HG02642 (cell line): ENCODE measurements around the gene MRAP.
"Not testable (repeated sequence)": the region's sequence is repeated elsewhere in the genome, so short reads cannot be mapped to it uniquely, and the experiment has no call there.

Source experiments
- ATAC-seq: cut with Tn5 transposase; IDR thresholded peaks from one replicate; pipeline ENCODE4 v1.9.1; 2021; ENCODE audit warnings: mild to moderate bottlenecking; ENCODE audit not compliant: unreplicated experiment, poor library complexity

Gene MRAP

DNA sequence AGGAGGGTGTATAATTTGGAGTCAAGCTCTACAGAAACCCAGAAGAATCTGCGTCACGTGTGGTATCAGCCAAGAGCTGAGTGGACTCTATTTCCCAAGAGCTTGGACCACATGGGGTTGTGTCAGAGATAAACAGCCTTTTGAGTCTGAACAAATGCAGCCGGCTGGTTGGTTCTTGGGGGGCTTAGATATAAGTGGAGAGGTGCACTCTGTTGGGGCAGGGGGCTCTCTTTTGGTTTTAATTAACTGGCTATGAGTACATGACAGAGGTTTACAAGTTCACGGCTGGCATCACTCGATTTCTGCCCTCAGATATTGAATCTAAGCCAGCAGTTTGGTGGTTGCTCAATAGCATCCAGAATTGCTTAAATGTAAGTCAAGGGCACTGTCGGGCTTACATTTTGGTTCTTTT lies 501 bp upstream of the MRAP start:
- ATAC-seq = no peak

DNA sequence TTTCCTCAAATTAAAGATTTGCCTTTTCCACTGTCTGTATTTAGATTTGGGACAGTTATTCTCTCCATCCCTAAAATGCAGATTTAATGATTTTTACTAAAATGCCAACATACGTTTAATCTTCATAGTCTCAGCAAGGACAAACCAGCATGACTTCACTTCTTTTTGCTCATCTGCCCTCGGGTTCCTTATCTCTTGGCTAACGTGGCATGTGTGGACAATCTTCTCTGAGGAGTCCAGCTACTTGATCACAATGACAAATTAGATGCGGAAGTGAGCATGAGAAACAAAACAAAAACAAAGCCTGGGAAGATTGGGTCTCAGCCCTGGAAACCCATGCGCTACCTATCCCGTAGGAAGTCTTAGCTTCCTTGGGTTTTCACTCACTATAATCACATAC lies 1.0 kb downstream of the MRAP start:
- ATAC-seq = no peak

DNA sequence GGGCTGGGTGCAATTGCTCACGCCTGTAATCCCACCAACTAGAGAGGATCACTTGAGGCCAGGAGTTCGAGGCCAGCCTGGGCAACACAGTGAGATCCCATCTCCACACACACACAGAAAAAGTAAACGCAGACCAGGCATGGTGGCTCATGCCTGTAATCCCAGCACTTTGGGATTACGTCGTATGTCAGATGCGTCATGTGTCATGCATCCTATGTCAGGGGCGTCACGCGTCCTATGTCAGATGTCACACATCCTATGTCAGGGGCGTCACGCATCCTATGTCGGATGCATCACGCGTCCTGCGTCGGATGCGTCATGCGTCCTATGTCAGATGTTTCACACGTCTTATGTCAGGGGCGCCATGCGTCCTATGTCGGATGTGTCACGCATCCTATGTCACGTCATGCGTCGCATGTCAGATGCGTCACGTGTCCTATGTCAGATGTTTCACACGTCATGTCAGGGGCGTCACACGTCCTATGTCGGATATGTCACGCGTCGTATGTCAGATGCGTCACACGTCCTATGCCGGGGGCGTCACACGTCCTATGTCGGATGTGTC lies 1.5 kb downstream of the MRAP start:
- no peak for ATAC-seq

DNA sequence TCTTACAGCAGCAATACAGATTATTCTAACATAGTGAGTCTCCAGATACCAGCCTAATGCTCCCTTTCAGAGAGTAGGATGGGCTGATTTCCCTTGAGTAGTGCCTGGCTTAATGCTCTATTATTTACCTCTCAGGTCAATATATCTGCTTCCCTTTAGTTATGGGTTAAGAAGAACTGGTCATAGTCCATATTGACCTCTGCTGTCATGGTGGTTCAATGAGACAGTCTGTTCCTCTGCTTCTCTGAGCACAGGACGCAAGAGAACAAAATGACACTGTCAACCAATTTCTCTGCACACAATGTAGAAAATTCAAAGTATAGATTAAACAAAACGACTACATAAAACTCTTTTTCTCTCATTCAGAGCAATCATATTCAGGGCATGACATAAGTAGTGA lies 2.9 kb downstream of the MRAP start:
- no peak for ATAC-seq

DNA sequence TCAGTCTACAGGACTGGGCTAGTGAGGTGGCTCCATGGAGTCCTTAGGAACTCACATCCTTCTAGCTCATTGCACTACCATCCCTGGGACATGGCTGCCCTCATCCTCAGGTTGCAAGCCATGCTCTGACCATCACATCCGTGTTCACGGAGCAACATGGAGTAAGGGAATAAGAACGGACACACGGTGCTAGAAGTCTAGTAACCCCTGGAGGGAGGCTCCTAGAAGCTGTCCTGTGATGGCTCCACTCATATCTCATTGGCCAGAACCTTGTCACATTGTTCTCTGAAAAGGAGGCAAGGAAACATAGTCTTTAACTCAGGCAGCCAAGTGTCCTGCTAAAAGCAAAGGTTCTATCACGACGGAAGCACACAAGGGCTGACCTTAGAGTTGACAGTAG lies 3.9 kb downstream of the MRAP start:
- no peak for ATAC-seq

DNA sequence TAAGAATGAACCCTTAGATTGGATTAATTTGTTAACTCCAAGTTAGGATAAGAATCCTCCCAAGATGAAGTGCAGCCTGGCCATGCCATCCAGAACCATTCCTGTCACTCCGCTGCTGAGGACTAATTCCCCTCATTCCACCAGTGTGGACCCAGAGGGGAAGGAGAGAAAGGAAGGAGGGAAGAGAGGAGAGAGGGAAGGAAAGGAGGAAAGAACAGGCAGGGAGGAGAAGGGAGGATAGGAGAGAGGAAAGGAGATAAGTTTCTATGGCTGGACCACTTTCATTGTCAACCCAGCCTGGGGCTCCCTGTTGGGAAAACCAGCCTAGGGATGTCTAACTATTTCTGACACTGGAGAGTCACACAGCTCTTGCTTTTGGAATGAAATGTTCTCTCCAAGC lies 4.7 kb downstream of the MRAP start:
- no peak for ATAC-seq

- ATAC-seq = no peak
These were observed 6.3 kb downstream of the MRAP start for GRCh38 chr21:32304998-32305397.

DNA sequence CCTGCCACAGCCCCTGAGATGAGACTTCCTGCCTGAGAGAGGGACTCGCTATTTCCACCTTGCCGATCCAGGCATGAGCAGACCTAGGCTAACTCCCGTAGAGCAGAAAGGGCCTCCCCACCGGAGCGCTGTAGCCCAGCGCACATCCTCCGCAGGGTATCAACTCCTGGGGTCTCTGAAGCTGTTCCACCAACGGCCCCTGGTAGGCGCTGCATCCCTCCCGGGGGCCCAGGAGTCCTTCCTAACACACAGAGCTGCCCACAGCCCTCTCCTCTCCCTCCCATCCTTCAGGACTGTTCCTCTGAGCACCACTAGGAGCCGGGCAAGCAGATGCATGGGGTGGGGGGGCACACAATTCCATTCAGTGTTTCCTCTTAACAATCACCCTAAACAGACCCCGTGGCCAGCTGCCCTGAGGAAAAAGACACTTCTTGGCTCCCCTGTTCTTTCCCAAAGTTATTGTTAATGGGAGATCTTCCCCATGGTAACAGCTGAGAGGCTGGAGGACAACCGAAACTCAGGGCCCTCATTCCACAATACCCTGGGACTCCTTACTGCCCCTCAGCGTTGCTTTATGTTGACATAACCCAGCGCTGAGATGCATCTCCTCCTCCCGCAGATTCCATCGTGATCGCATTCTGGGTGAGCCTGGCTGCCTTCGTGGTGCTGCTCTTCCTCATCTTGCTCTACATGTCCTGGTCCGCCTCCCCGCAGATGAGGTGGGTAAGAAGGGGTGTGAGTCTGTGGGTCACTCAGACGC lies 7.5 kb downstream of the MRAP start:
- ATAC-seq = no peak

DNA sequence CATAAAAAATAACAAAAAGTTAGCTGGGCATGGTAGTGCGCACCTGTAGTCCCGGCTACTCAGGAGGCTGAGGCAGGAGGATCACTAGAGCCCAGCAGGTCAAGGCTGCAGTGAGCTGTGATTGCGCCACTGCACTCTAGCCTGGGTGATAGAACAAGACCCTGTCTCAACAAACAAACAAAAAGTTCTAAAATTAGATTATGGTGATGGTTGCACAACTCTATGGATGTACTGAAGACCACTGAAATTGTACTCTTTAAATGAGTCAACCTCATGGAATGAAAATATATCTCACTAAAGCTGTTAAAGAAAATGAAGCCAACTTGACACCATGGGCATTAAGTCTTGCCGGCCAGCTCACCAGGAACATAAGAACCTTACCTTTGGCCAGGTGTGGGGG lies 9.1 kb downstream of the MRAP start:
- no peak for ATAC-seq

DNA sequence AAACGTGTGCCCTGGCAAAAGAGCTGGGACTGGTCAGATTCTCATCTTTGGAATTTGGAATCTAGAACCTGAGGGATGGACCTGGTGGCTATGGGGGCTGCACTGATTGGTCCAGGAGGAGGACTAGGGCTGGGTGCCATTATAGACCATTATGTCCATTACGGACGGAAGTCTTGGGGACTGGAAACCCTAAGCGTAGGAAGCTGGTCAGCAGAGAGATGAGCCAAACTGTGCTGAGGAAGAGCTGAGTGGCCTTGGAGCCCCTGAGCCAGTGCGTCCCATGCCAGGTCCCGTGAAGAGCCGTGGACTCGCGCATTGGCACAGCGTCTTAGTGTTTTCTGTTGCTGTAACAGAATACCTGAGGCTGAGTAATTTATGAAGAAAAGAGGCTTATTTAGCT lies 10.0 kb downstream of the MRAP start:
- no peak for ATAC-seq

- ATAC-seq = no peak
These were observed 11.3 kb downstream of the MRAP start for GRCh38 chr21:32309906-32310460.

GRCh38 chr21:32310976-32311375 lies 12.3 kb downstream of the MRAP start:
- not testable (repeated sequence) for ATAC-seq

GRCh38 chr21:32311621-32312020 lies 13.0 kb downstream of the MRAP start:
- ATAC-seq = no peak

DNA sequence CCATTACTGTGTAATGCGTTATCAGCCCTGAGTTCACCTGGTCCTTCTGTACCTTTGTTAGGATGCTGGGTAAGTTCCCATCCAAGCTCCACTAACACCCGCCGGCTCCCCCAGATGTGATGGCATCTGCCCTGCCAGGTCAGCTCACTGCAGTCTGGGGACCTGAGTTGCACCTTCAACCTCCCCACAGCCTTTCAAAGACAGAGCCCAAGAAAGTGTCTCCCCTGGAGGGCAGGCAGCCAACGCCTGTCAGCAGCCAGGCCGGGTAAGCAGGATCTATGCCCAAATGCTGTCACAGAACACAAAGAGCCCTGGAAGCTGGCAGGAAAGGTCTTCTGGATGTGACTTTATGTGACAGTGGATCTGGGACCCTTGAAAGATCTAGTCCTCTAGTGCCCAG lies 13.7 kb downstream of the MRAP start:
- ATAC-seq = no peak

DNA sequence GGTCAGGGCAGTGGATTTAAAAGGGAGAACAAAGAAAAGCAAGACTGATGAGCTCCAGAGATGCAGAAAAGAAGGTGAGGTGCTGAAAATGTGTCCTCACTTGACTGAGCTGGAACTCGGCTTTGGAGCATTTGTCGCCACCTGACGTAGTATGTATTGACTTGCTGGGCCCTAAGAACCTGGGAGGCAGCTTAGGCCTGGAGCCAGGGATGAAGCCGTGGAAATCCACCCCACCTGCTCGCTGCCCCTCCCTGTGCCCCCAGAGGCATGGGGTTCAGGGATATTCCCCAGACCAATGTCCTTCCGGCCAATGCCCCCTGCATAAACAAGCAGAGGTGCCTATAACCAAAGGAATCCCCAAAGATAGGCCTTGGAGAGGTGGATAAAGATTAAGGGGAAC lies 14.3 kb downstream of the MRAP start:
- no peak for ATAC-seq

DNA sequence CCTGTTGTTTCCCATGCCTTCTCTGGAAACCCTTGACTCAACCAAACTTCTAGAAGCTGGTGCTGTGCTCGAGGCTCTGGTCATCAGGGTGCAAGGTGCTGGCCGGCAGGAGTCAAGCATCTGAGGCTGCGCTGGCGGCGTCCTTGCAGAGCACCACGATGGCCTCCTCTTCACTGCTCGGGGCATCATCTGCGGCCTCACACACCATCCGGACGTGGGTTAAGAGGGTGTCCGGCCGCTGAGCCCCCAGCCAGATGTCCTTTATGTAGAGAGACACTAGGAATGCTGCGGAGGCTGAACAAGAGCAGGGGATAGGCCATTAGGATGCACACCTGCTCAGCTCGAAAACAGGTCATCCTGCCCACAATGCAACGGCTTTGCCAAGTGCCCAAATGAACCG lies 16.2 kb downstream of the MRAP start:
- ATAC-seq = no peak

GRCh38 chr21:32315511-32316281 lies 17.0 kb downstream of the MRAP start:
- no peak for ATAC-seq

- no peak for ATAC-seq
These were observed 17.9 kb downstream of the MRAP start for GRCh38 chr21:32316361-32317215.

- no peak for ATAC-seq
These were observed 19.1 kb downstream of the MRAP start for GRCh38 chr21:32317726-32318125.

GRCh38 chr21:32319012-32319411 lies 20.4 kb downstream of the MRAP start:
- ATAC-seq = no peak
